Activated CD4-positive, CD25-positive, alpha-beta regulatory T cell treated with anti-CD3 and anti-CD28 coated beads, Interleukin-2, amount 50 U/mL, for 16 hours (primary cell): ENCODE results near the gene YWHAG.
A peak's percentile ranks its signal among the peaks of the same experiment; 100 is the strongest.
"Not testable (repeated sequence)": the region's sequence is repeated elsewhere in the genome, so short reads cannot be mapped to it uniquely, and the experiment has no call there.

ENCODE experiments used
- DNase-seq: peaks from one replicate; pipeline ENCODE4 v3.0.0-alpha.2; 2020; ENCODE audit warnings: low read depth, low spot score

Gene YWHAG

GRCh38 chr7:76325092-76325491 is 33.7 kb downstream of the YWHAG start:
- DNase-seq = no peak

- peak; percentile 38 for DNase-seq
These were observed 40.1 kb downstream of the YWHAG start for GRCh38 chr7:76318488-76319353.

- DNase-seq = peak; percentile 91
These were observed 40.9 kb downstream of the YWHAG start for GRCh38 chr7:76317782-76318487.

- no peak for DNase-seq
These were observed 41.6 kb downstream of the YWHAG start for GRCh38 chr7:76316984-76317781.

GRCh38 chr7:76315364-76315763 is 43.4 kb downstream of the YWHAG start:
- DNase-seq = no peak

GRCh38 chr7:76314740-76315139 is 44.1 kb downstream of the YWHAG start:
- DNase-seq = not testable (repeated sequence)

GRCh38 chr7:76314042-76314721 is 44.6 kb downstream of the YWHAG start:
- peak; percentile 87 for DNase-seq

GRCh38 chr7:76311838-76312237 is 47.0 kb downstream of the YWHAG start:
- not testable (repeated sequence) for DNase-seq

- no peak for DNase-seq
These were observed 48.5 kb downstream of the YWHAG start for GRCh38 chr7:76310102-76310957.

- DNase-seq = not testable (repeated sequence)
These were observed 49.3 kb downstream of the YWHAG start for GRCh38 chr7:76309341-76310101.

- DNase-seq = not testable (repeated sequence)
These were observed 49.9 kb downstream of the YWHAG start for GRCh38 chr7:76308874-76309273.

- no peak for DNase-seq
These were observed 53.9 kb downstream of the YWHAG start for GRCh38 chr7:76304888-76305375.

- DNase-seq = peak; percentile 56
These were observed 55.3 kb downstream of the YWHAG start for GRCh38 chr7:76303202-76304147.

GRCh38 chr7:76302347-76303201 is 56.2 kb downstream of the YWHAG start, which contains the start of gene HSPB1:
TSS of gene HSPB1 (plus strand) at chr7:76302673. CDS start at chr7:76302713, 40 bp downstream.
- DNase-seq = peak; percentile 48

GRCh38 chr7:76301000-76301399 is 57.8 kb downstream of the YWHAG start:
- DNase-seq = no peak

GRCh38 chr7:76300166-76300731 is 58.5 kb downstream of the YWHAG start:
- DNase-seq = no peak
